Subcutaneous abdominal adipose tissue (tissue), 5 donors: Measurements from ENCODE around the gene TICAM2.

Experiments used
- H3K27ac ChIP-seq: one replicate; pipeline ENCODE4 v1.7.0; 2013; ENCODE audit warnings: low read depth, mild to moderate bottlenecking, inconsistent platforms, low read length, moderate library complexity
- H3K27me3 ChIP-seq, 5 donors: one replicate each; pipeline ENCODE4 v1.7.0; 2013; ENCODE audit warnings: low read length in 5 of 5, inconsistent platforms in 1 of 5; ENCODE audit not compliant: control insufficient read depth in 5 of 5, insufficient read depth in 4 of 5
- H3K36me3 ChIP-seq, 5 donors: one replicate each; pipeline ENCODE4 v1.7.0; 2013; ENCODE audit warnings: low read length in 5 of 5; ENCODE audit not compliant: control insufficient read depth in 5 of 5, insufficient read depth in 5 of 5
- H3K4me1 ChIP-seq, 5 donors: one replicate each; pipeline ENCODE4 v1.7.0; 2013; ENCODE audit warnings: low read length in 5 of 5, mild to moderate bottlenecking in 3 of 5, moderate library complexity in 1 of 5; ENCODE audit not compliant: control insufficient read depth in 5 of 5, insufficient read depth in 5 of 5
- H3K4me3 ChIP-seq, 5 donors: one replicate each; pipeline ENCODE4 v1.7.0; 2013; ENCODE audit warnings: low read length in 5 of 5, low read depth in 1 of 5
- H3K9ac ChIP-seq, 5 donors: one replicate each; pipeline ENCODE4 v1.7.0; 2013; ENCODE audit warnings: low read length in 5 of 5, mild to moderate bottlenecking in 4 of 5, moderate library complexity in 3 of 5
- H3K9me3 ChIP-seq, 5 donors: one replicate each; pipeline ENCODE4 v1.7.0; 2013; ENCODE audit warnings: low read length in 5 of 5; ENCODE audit not compliant: control insufficient read depth in 5 of 5
- donor health status: healthy.
- donor health status: healthy.
- donor health status: healthy.
- donor health status: healthy.
- donor health status: healthy.

Gene TICAM2

DNA sequence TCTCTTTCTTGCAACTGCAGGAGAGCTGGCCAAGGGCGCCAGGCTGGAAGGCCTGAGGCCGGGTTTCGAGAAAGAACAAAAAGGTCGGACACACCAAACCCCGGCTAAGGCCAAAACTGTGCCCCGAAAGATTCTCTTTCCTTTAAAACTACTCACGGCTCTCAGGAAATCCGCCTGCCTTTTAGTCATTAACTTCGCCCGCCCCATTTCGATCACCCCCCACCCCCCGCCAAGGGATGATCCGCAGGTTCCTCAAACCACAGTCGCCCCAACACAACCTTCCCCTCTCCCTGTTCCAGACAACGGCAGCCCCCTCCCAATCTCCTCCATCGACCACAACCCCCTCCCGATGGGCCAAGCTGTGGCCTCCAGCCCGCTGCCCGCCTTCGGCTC is 58.2 kb downstream of the TICAM2 start:
- H3K9ac ChIP-seq: peak overlapping the region; percentile 60 to 95 (median 83)
- H3K4me1 ChIP-seq: peaks cover 0 to 51% (median 45%) of the 10 kb centered on the region in 5 donors
- H3K4me3 ChIP-seq: peak overlapping the region; percentile 70 to 96 (median 91)

GRCh38 chr5:115543365-115544042 is 58.8 kb downstream of the TICAM2 start:
- Histone ChIP-seq H3K9ac (peak overlapping the region; percentile 60 to 95 (median 83)), H3K4me1 (peaks cover 0 to 56% (median 50%) of the 10 kb centered on the region in 5 donors), H3K4me3 (peak overlapping the region; percentile 70 to 96 (median 91)), H3K27ac (peak overlapping the region; percentile 98), H3K9me3 (peaks cover 3 to 9% (median 5%) of the 10 kb centered on the region in 5 donors), H3K36me3 (peaks cover 0 to 8% (median 0%) of the 10 kb centered on the region in 5 donors), H3K27me3 (no peaks in the 10 kb centered on the region)

More for the DNA sequence above, 58.2 kb downstream of the TICAM2 start:
- Histone ChIP-seq H3K36me3 (peaks cover 0 to 6% (median 0%) of the 10 kb centered on the region in 5 donors), H3K27me3 (no peaks in the 10 kb centered on the region), H3K9me3 (peaks cover 3 to 9% (median 5%) of the 10 kb centered on the region in 5 donors), H3K27ac (peak overlapping the region; percentile 98)

DNA sequence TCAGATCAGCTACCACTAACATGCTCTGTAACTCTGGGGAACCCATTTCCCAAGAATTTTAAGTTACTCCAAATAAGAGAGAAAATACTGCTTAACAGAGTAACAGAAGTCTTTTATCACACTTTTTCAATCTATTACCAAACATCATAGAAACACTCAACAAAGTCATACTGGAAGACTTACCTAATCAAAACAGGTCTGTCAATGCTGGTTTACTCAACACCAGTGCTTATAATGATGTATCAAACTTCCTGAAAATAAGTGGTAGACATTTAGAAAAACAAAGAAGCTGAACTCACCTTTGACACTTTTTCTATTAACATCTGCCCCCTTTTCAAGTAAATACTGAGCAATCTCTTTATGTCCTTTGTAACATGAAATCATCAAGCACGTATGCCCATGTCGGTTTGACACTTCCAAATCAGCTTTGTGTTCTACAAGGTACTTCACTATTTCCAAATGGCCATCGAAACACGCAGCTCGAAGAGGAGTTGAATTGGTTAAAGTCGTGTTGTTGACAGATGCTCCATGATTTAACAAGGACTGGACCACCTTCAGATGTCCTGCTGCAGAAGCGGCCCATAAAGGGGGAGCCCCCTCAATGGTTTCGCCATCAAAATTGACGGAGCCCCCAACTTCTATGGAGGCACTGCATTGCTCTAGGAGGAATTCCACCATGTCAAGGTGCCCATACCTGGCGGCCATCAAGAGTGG is 59.5 kb downstream of the TICAM2 start:
- Histone ChIP-seq H3K36me3 (peaks cover 0 to 8% (median 0%) of the 10 kb centered on the region in 5 donors), H3K4me3 (peak overlapping the region; percentile 70 to 96 (median 91)), H3K9me3 (peaks cover 3 to 9% (median 5%) of the 10 kb centered on the region in 5 donors), H3K27me3 (no peaks in the 10 kb centered on the region), H3K9ac (peak overlapping the region; percentile 73 to 95 (median 83)), H3K4me1 (peaks cover 0 to 59% (median 55%) of the 10 kb centered on the region in 5 donors), H3K27ac (peak overlapping the region; percentile 98)

DNA sequence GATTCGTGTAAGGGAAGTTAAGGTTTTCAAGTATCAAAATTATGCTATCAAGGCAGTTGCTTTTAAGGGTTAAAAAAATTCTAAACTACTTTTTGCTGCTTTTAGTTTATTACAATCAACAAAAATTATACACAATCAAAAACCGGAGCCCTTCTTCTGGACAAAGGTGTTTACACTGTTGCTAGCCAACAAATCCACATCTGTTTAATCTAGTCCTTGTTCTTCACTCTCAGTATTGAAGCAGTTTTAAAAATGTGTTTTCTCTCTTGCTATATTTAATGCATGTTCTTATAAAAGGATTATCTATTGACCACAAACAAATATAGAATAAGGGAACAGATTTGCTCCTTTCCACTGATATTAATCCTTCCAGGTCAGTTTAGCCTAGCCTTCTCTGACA is 60.2 kb downstream of the TICAM2 start:
- peaks cover 0 to 65% (median 55%) of the 10 kb centered on the region in 5 donors for H3K4me1 ChIP-seq
- peak overlapping the region; percentile 62 to 95 (median 73) for H3K9ac ChIP-seq
- H3K9me3 ChIP-seq: peaks cover 3 to 9% (median 5%) of the 10 kb centered on the region in 5 donors
- H3K36me3 ChIP-seq: peaks cover 0 to 11% (median 0%) of the 10 kb centered on the region in 5 donors
- H3K4me3 ChIP-seq: peak overlapping the region; percentile 70 to 96 (median 91)
- no peaks in the 10 kb centered on the region for H3K27me3 ChIP-seq
- peak overlapping the region; percentile 98 for H3K27ac ChIP-seq

DNA sequence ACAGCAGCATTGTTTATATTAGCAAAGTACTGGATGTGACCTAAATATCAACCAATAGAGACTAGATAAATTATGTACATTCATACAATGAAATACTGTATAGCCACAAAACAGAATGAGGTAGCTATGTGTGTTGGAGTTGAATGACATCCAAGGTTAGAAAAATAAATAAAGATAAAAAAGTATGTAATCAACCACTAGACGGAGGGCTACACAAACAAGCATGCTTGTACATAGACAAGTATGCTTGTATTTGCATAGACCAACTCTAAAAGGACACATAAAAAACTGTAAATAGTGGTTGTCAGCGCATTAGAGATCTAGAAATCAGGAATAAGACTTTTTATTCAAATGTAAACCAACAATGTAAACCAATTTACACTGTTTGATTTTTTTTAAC is 60.7 kb downstream of the TICAM2 start:
- Histone ChIP-seq H3K9ac (peak overlapping the region; percentile 3 to 95 (median 70)), H3K36me3 (peaks cover 0 to 14% (median under 1%) of the 10 kb centered on the region in 5 donors), H3K27ac (peak overlapping the region; percentile 98), H3K4me1 (peaks cover 0 to 69% (median 55%) of the 10 kb centered on the region in 5 donors), H3K4me3 (peak overlapping the region; percentile 70 to 96 (median 91)), H3K9me3 (peaks cover 3 to 9% (median 5%) of the 10 kb centered on the region in 5 donors), H3K27me3 (no peaks in the 10 kb centered on the region)

DNA sequence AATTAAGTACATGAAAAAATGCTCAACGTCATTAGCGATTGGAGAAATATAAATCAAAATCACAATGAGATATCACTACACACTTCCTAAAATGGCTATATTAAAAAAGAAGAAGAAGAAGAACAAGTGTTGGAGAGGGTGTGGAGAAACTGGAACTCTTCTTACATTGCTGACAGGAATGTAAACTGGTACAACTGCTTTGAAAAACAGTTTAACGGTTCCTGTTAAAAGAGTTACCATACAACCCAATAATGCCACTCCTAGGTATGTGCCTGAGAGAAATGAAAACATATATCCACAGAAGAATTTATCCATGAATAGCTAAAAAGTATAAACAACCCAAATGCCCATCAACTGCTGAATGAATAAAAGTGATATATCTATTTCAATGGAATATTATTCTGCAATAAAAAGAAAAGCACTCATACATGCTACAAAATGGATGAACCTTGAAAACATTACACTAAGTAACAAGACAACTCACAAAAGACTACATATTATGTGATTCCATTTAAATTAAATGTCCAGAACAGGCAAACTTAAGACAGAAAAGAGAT is 66.7 kb downstream of the TICAM2 start:
- H3K4me3 ChIP-seq: no peak overlapping the region
- H3K4me1 ChIP-seq: peaks cover 0 to 75% (median 40%) of the 10 kb centered on the region in 5 donors
- no peak overlapping the region for H3K27ac ChIP-seq
- H3K27me3 ChIP-seq: no peaks in the 10 kb centered on the region
- peaks cover 0 to 30% (median 6%) of the 10 kb centered on the region in 5 donors for H3K36me3 ChIP-seq
- H3K9ac ChIP-seq: no peak overlapping the region
- H3K9me3 ChIP-seq: peaks cover 0 to 3% (median 0%) of the 10 kb centered on the region in 5 donors

DNA sequence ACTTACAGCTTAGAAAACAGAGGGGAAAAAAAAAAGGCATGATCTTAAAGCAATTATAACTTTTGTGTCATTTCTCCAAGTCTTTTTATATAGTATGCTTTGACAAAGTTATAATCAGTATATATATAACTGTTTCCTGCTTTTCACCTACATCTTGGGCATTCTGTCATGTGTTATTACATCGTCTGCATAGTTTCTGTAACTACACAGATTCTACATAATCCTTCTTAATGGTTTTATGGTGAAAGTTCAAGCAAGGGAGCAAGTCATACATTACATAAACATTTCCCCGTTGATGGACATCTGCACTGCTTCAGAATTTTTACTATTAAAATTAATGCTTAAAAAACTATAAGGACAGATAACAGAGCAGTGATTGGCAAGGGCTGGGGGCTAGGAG is 69.8 kb downstream of the TICAM2 start:
- Histone ChIP-seq H3K4me1 (peaks cover 0 to 64% (median 38%) of the 10 kb centered on the region in 5 donors), H3K36me3 (peaks cover 0 to 23% (median 4%) of the 10 kb centered on the region in 5 donors), H3K27ac (no peak overlapping the region), H3K4me3 (no peak overlapping the region), H3K27me3 (no peaks in the 10 kb centered on the region), H3K9me3 (peaks cover 0 to 3% (median 0%) of the 10 kb centered on the region in 5 donors), H3K9ac (no peak overlapping the region)

GRCh38 chr5:115531787-115532367 is 70.4 kb downstream of the TICAM2 start:
- Histone ChIP-seq H3K27ac (peak overlapping the region; percentile 23), H3K4me1 (peaks cover 0 to 58% (median 31%) of the 10 kb centered on the region in 5 donors), H3K9me3 (peaks cover 0 to 3% (median 0%) of the 10 kb centered on the region in 5 donors), H3K4me3 (no peak overlapping the region), H3K36me3 (peaks cover 0 to 18% (median 4%) of the 10 kb centered on the region in 5 donors), H3K9ac (no peak overlapping the region), H3K27me3 (no peaks in the 10 kb centered on the region)

DNA sequence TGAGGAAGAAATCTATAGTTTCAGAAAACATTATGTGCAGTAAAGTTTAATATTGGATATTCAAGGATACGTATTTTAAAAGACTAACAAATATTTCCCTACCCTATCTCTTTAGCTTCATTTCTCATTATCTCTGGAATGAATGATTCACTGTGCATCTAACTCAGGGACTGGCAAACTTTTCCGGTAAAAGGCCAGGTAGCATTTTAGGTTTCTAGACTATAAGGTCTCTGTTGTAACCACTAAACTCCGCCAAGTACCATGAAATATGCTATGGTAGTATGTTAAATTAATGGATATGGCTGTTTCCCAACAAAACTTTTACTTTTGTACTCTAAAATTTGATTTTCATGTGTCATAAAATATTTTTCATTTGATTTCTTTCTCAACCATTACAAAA is 70.9 kb downstream of the TICAM2 start:
- Histone ChIP-seq H3K4me3 (no peak overlapping the region), H3K9me3 (peaks cover 0 to 3% (median 0%) of the 10 kb centered on the region in 5 donors), H3K4me1 (peaks cover 0 to 56% (median 29%) of the 10 kb centered on the region in 5 donors), H3K27ac (peak overlapping the region; percentile 23), H3K36me3 (peaks cover 0 to 13% (median 3%) of the 10 kb centered on the region in 5 donors), H3K9ac (no peak overlapping the region), H3K27me3 (no peaks in the 10 kb centered on the region)
